SK-N-SH (cell line): ENCODE data around the gene PLCG1.

ENCODE experiments used
- CTCF ChIP-seq: fragments of 200-600 bp; sonication (generic); IDR thresholded peaks from 2 replicates; pipeline ENCODE4 v1.6.1; 2017; ENCODE audit warnings: antibody characterized with exemption, mild to moderate bottlenecking, moderate library complexity
- EP300 ChIP-seq, 2 experiments: IDR thresholded peaks; 2 replicates each; pipeline versions ENCODE4 v1.4.0 to v1.6.1; 2012; ENCODE audit warnings: borderline replicate concordance in 1 of 2, low read depth in 1 of 2, low read length in 1 of 2
- FOSL2 ChIP-seq: IDR thresholded peaks from 2 replicates; pipeline ENCODE4 v1.4.0; 2012; ENCODE audit warnings: low read depth, mild to moderate bottlenecking, moderate library complexity, borderline replicate concordance
- FOXM1 ChIP-seq: IDR thresholded peaks from 2 replicates; pipeline ENCODE4 v1.4.0; 2012; ENCODE audit warnings: low read depth, mild to moderate bottlenecking
- GATA2 ChIP-seq: sonication (generic); formaldehyde crosslinking; IDR thresholded peaks from 2 replicates; pipeline ENCODE4 v1.5.0; 2020; ENCODE audit warnings: mild to moderate bottlenecking, missing genetic modification reagents
- RCOR1 ChIP-seq: fragments of 150-350 bp; IDR thresholded peaks from 2 replicates; pipeline ENCODE4 v1.6.1; 2017; ENCODE audit warnings: antibody characterized with exemption, low read length
- SMC3 ChIP-seq: IDR thresholded peaks from 2 replicates; pipeline ENCODE4 v1.6.1; 2012; ENCODE audit warnings: low read depth, low read length, improper control_type of control experiment
- TEAD4 ChIP-seq: IDR thresholded peaks from 2 replicates; pipeline ENCODE4 v1.4.0; 2012; ENCODE audit warnings: mild to moderate bottlenecking, borderline replicate concordance; ENCODE audit not compliant: insufficient read depth

GRCh38 chr20:41091927-41092326 is 45.4 kb upstream of the PLCG1 start:
- TF ChIP-seq RCOR1 (no peak), CTCF (no peak), SMC3 (no peak), FOXM1 (no peak), GATA2 (CRISPR knock-in tag) (no peak), EP300 (IDR thresholded peaks at IDR 0.05; ENCODE audit: borderline replicate concordance in 1 of 2, low read depth in 1 of 2, low read length in 1 of 2) (no peak), TEAD4 (no peak), FOSL2 (no peak)
